NCI-H2227 treated with DMSO at 0.1 percent for 48 hours (cell line): Measurements from ENCODE around the gene WNT4.

Source experiments
- DNase-seq: peaks from one replicate; lab custom pipeline; 2025; lab: John Stamatoyannopoulos, UW

The WNT4 gene

GRCh38 chr1:22143065-22144033 is at the start of gene WNT4:
TSS of gene WNT4 (minus strand) at chr1:22143097. CDS start at chr1:22142922, 175 bp downstream.
- no peak for DNase-seq

- no peak for DNase-seq
These were observed 47.8 kb upstream of the WNT4 start for GRCh38 chr1:22190731-22191130.

DNA sequence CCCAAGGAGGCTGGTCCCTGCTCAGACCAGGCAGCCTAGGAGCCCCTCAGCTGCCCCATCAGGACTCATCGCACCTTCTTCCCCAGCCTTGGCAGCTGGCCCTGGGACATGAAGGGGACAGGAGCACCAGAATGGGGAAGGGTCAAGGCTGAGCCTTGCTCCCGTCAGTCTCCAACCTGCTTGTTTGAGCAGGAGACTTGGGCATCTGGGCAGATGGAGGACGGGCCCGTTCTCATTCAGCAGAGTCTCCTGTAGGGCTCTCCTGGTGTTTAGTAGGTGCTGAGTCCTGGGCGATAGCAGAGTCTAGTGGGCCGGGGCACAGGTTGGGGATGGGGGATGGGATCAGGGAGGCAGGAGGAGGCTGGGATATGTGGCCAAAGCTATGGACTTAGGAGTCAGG is 47.4 kb upstream of the WNT4 start:
- DNase-seq, result no peak

DNA sequence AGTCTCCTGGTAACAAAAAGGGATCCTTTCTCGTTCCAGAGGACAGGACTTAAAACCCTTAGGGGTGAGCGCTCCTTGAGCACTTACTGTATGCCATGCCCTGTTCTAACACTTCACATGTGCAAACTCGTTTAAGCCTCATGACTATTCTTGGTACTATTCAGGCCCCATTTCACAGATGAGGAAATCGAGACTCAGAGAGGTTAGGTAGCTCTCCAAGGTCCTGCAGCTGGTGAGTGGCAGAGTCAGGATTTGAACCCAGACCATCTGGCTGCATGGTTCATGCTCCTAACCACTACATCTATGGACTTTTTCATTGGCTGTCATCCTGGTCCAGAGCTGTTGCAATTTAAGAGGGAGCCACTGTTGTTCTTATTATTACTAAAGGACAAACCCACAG is 46.7 kb upstream of the WNT4 start:
- no peak for DNase-seq

DNA sequence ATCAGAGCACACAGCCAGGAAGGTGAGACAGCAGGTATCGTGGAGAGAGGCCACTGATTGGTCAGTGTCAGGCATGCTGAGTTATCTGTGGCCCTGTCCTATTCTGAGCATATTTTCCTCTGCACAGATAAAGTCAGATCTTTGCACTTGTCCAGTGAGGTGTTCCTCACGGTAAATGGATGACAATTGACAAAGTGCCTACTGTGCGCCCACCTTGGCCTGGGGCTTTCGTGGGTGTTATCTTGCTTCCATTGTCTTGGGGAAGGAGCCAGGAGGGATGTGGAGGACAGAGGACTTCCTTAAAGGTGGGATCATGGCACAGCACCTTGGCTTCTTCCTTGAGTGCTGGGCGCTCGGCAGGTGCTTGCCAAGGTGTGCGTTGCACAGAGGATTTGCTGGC is 46.0 kb upstream of the WNT4 start:
- no peak for DNase-seq

- DNase-seq, result no peak
These were observed 45.5 kb upstream of the WNT4 start for GRCh38 chr1:22188436-22188835.

DNA sequence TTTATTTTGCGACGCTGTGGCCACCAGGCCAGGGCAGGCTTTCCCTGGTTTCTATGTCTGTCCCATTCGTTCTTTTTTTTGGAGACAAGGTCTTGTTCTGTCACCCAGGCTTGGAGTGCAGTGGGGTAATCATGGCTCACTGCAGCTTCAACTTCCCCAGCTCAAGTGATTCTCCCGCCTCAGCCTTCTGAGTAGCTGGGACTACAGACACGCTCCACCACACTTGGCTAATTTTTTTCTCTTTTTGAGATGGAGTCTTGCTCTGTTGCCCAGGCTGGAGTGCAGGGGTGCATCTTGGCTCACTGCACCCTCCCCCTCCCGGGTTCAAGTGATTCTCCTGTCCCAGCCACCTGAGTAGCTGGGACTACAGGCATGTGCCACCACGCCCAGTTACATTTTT is 43.4 kb upstream of the WNT4 start:
- no peak for DNase-seq

DNA sequence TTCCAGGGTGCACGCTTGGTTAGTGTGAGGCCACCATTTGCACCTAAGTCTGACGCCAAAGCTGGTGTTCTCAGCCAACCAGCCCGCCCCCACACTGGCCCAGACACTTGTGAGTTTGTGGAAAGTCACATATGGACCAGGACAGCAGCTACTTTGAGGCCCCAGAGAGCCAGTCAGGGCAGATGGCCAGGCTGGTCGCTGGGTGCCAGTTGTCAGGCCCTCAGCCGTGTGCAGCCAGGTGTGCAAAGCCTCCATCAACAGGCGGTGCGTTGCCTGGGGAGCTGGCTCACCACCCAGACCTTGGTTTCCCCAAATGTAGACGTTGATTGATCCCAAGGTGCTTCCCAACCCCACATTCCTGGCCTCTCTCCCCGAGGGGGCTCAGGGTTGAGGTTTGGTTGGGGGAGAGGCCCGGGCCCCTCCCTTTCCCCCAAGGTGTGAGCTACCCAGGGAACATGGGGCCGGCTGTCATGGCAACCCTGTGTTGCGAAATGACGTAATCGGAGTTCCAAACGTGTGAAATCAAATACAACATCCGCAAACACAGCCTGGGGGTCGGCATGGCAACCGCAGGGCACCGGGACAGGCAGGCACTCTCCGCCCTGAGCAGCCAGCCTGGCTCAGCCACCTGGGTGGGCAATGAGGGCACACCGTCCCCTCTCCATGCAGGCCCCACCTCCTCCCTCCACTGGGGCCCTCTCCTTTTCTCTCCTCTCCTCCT is 42.2 kb upstream of the WNT4 start:
- no peak for DNase-seq

DNA sequence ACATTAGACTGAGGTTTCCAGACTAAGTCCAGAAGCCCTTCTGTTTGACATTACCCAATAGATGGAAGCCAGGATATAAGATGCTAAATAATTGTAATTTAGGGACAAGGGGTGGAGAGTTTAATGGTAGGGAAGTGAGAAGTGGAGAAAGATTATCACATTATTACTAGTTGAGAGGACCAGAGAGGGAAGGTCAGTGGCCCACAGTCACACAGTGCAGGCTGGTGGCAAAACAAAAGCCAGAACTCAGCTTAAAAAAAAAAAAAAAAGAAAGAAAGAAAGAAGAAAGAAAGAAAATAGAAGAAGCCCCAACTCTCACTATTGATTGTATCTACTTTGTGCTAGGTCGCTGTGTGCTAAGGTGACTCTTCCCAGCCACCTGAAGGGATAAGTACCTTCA is 41.6 kb upstream of the WNT4 start:
- no peak for DNase-seq

- no peak for DNase-seq
These were observed 39.8 kb upstream of the WNT4 start for GRCh38 chr1:22182715-22183114.

DNA sequence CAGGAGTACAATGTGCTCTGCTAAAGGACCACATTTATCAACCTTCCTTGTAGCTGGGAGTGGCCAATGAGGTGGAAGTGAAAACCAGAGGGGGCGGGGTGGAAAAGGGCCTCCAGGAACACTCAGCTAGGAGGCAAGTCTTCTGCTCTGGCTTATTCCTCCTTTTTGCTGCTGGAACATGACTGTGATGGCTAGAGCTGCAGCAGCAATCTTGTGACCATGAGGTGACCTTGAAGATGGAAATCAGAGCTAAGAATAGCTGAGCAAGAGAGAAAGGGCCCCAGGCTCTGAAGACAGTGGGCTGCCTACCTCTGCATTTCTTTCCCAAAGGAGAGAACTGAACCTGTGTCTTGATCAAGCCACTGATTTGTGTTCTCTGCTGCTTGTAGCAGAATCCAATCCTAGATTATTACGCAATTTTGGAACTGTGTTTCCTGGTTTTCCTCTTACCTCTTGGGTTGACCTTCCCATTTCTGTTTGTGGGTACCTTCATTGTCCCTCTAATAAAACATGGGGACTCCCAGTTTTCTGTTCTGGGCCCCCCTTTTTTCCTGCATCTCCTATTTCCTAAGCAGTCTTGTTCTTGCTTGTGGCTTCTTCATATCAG is 36.4 kb upstream of the WNT4 start:
- no peak for DNase-seq

DNA sequence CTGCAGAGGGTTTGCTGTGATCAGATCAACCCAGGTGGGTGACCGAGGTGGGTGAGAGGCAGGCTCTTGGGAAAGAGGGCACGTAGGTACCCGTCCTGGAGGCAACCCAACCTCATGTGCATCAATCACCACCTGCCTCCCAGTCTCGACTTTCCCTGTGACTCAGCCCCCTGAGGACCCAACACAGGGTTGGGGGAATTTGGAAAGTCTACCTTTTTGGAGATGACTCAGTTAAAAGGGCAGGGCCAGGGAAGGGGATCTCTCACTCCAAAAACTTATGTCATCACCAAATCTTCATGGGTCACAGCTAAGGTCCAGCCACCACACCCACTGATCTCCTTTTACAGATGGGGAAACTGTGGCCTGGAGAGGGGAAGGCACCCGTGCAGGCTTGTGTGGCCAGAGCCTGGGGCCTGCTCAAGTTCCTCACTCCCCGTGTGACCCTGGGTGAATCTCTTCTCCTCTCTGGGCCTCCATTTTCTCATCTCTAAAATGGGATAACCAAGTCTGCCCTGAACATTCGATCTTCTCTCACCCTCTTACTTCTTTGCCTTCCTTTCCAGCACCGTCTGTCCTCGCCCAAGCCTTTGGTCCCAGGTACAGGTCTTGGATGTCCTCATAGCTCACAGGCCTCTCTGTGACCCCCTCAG is 34.6 kb upstream of the WNT4 start:
- no peak for DNase-seq

DNA sequence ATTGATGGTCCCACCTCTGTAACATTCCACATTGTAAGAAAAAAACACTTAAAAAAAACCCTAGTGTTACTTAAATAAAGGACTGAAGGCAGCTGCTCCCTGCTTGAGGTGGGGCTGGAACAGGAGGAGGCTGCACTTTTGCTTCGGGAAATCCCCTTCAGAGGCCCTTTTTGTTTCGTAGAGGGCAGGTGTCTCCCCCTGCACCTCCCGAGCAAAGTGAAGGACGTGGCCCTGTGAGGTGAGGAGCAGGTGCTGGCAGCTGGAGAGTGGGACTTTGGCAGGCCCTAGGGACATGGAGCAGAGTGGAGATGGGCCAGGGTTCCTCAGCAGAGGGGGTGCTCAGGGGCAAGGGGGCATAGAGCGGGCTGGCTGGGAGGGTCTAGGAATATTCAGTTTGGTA is 33.4 kb upstream of the WNT4 start:
- DNase-seq, result no peak

GRCh38 chr1:22174446-22175220 is 31.7 kb upstream of the WNT4 start:
- no peak for DNase-seq

DNA sequence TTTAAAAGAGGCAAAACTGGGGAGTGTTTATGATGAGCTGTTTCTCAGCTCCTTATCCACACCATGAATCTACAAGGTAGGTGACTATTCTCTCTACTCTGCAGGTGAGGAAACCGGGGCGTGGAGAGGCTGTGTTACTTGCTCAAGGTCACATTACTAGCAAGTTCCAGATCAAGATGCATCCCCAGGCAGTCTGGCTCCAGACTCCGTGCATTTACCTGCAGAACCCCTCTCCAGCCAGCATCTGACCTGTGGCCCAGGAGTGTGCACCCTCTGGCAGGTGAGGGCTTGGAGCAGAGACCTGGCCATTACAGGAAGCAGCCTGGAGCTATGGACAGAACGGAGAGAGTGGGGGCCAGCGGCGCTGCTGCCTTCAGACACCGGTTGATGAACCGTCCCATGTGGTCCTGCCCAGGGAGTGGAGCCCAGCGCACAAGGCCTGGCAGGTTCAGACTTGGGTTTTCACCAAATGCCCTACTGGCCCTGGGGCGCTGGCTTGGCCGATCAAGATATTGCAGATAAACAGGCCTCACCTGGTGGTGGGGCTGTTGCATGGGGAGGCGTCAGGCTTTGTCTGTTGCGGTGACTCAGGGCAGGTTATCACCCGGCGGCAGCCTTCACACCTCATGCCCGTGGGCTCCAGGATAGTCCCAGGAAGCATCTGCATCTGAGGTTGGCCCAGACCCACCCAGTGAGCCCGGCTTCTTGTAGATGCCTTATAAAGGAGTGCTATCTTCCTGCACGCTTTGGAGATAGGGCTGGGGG is 29.2 kb upstream of the WNT4 start:
- DNase-seq, result no peak

DNA sequence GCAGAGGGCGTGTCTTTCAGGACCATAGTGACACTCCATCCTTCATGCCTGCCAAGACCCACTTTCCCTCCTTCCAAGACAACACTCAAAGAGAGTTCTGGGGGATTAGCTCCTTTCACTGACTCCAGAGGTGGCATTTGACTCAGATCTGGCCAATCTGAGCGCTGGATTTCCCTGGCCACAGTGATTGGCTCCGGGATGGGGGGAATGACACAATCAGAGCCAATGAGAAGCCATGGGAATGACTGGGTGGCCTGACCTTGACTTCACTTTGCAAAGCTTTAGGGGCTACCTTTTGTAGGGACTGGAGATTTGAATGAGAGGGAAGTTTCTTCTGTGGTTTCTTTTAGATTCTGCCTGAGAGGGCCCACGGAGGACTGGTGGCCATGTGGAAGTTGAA is 26.9 kb upstream of the WNT4 start:
- no peak for DNase-seq

DNA sequence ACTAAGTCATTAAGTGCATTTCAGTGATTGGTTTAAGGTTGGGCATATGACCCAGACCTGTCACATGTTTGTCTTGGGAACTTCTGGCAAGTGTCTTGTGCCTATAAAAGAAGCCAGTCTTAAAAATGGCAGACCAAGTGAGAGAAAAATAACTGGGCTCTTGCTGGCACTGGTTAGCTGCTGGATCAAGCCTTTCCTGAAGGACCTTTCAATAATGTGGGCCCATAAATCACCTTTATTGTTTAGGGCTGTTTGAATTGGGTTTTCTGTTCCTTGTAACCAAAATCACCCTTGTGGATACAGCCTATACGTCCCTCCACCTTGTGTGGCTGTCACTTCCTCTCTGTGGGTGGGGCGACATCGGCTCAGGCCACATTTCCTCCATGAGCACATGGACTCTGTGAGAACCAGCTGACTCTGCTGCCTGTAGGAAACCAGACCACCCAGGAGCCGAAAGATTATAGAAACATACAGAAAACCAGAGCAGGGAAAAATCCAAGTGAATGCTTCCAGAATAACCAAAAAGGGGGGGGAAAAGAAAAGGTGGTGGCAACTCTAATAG is 25.6 kb upstream of the WNT4 start:
- DNase-seq, result no peak

DNA sequence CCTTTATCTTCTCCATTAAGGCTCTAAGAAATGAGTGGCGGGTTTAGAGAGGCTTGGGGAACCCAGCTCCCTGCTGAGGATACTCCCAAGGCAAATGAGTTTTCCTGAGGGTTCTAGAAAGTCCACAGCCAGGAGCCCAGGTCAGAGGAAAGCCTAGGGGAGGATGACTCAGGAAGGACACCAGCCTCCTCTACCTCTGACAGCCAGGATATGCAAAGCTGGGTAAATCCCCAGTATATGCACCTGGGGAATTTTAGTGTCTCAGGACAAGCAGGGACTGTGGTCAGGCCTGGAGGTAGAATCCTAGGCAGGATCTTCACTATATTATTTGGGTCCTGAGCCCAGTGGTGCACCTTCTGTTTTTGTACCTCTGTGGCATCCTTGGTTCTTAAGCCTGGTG is 23.5 kb upstream of the WNT4 start:
- DNase-seq, result no peak

DNA sequence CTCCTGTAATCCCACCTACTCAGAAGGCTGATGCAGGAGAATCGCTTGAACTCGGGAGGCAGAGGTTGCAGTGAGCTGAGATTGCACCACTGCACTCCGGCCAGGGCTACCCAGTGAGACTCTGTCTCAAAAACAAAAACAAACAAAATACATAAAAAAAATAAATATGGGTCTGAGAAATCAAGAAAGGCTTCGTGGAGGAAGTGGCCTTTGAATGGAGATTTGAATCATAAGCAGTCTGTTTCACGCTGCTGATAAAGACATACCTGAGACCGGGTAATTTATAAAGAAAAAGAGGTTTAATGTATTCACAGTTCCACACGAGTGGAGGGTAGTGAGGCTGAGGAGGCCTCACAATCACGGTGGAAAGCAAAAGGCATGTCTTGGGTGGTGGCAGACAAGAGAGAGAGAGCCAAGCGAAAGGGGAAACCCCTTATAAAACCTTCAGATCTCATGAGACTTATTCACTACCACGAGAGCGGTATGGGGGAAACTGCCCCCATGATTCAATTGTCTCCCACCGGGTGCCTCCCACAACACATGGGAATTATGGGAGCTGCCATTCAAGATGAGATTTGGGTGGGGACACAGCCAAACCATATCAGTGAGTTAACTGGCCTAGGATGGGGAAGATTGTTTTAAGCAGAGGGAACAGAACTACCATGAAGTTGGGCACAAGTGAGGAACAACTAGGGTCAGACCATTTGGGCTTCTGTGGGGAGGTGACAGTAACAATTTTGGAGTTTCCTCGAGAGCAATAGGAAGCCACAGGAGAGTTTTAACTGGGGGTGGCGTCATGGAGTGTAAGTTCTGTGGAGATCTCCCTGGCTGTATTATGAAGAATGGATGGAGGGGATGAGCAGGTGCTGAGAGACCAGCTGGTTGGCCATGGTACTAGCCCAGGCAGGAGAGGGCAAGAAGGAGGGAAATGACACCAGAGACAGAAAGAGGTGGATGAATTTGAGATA is 22.2 kb upstream of the WNT4 start:
- DNase-seq, result no peak
